ENCODE data around the gene C11orf68. TPM values are rescaled to one million over a fixed set of nuclear protein-coding genes. Genes with fewer than 3 reads are reported as not detected.

The C11orf68 gene
- 10 to 100 TPM; 21.4 to 22.9 TPM for total RNA-seq

DNA sequence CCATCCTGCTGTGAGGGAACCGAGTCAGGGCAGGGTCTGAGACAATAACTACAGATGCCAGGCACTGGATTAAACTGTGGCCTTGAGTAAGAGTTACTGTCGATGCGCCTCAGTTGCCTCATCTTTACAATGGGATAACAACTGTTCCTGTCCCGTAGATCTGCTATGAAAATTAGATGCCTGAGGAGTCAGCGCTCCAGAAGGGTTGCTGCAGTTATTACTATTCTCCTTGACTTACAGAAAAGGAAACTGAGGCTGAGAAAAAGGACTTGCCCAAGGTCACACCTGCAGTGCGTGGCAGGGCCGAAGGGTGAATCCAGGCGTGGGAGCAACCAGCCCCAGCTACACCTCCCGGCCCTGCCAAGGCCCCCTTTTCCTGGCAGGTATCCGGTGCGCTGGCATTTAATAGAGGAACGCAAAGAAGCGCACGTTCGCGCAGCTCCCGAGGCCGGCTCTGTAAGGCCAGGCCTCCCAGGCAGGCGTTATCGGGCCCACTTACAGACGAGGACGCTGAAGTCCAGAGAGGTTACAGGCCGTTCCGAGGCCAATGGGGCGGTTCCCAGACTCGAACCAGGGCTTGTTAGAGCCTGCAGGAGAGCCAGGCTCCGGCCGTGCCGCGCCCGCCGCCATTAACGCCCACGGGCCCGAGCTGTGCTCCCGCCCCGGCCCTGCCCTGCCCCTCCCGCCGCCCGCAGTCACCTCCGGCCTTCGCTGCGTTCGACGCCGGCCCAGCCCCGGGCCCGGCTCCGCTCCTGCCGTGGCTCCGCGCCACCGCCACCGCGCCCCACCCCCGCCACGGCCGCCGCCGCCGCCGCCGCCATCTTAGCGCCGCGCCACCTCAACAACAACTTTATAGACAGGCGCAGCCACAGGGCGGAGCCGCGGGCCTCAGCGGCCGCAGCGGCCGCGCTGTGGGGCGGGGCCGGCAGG lies at the start of gene C11orf68:
Gene C11orf68, minus strand, starts transcription at position 852 of the 930 bp plus-strand sequence. Its CDS starts 31 bp downstream, at position 821.
- Mint-ChIP-seq H3K4me3 (peak within 1 kb of the TSS; percentile 91), H3K27me3 (no peaks in the 10 kb centered on the region), H3K27ac (peak within 1 kb of the TSS; percentile 88), H3K4me1 (peaks cover 35% of the 10 kb centered on the region), H3K9me3 (ENCODE audit: low read depth) (no peaks in the 10 kb centered on the region), H3K36me3 (ENCODE audit: low read depth) (peaks cover 14% of the 10 kb centered on the region)
- intact Hi-C loops (cut with DNase I, micrococcal nuclease), result loop anchor here (1.0 to 2.0 kb wide), 22 partner anchors 10 to 394 kb away; partner anchors contain the start of genes CFL1 (in 2 of the 2), FIBP (in 2 of the 2), FOSL1 (in 2 of the 2) and SART1 (in 2 of the 2)
- peak; percentile 68 for ATAC-seq
- ChIA-PET POLR2A (interaction anchor here (0.9 to 1.0 kb wide), 2 partner anchors 18 to 28 kb away, joined by 3 to 5 read pairs; partner anchors contain the start of genes CCDC85B and FOSL1), CTCF (interaction anchor here (0.6 to 1.8 kb wide), 6 partner anchors 10 to 199 kb away, joined by 3 to 10 read pairs (median 5); partner anchors contain the start of genes CCDC85B, FIBP, FOSL1 and MUS81)
- no peak for DNase-seq

DNA sequence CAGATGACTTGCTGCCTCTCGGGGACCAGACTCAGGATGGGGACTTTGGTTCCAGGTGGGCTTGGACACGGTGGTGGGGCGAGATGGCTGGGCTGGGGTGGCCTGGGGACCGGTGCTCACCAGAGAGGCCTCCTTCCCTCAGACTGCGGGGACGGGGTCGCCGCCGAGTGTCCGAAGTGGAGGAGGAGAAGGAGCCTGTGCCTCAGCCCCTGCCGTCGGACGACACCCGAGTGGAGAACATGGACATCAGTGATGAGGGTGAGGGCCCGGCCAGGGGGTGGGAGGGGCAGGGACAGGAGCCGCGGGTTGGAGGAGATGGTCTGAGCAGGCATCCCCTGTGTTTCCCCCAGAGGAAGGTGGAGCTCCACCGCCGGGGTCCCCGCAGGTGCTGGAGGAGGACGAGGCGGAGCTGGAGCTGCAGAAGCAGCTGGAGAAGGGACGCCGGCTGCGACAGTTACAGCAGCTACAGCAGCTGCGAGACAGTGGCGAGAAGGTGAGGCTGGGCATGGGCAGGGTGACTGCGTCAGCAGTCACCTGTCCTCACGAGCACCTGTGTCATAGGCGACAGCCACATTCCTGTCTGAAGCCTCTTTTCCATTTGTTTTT lies 48.6 kb upstream of the C11orf68 start:
- DNase-seq (no peak), ATAC-seq (no peak)
- no peak overlapping the region for H3K4me3 Mint-ChIP-seq
- ChIA-PET POLR2A (no interaction called here), CTCF (no interaction called here)
- no peaks in the 10 kb centered on the region for H3K9me3 Mint-ChIP-seq (ENCODE audit: low read depth)
- H3K4me1 Mint-ChIP-seq, result peaks cover 17% of the 10 kb centered on the region
- no peak overlapping the region for H3K27ac Mint-ChIP-seq
- H3K36me3 Mint-ChIP-seq (ENCODE audit: low read depth), result peaks cover 51% of the 10 kb centered on the region
- intact Hi-C loops (cut with DNase I, micrococcal nuclease), result no loop called here
- no peaks in the 10 kb centered on the region for H3K27me3 Mint-ChIP-seq

DNA sequence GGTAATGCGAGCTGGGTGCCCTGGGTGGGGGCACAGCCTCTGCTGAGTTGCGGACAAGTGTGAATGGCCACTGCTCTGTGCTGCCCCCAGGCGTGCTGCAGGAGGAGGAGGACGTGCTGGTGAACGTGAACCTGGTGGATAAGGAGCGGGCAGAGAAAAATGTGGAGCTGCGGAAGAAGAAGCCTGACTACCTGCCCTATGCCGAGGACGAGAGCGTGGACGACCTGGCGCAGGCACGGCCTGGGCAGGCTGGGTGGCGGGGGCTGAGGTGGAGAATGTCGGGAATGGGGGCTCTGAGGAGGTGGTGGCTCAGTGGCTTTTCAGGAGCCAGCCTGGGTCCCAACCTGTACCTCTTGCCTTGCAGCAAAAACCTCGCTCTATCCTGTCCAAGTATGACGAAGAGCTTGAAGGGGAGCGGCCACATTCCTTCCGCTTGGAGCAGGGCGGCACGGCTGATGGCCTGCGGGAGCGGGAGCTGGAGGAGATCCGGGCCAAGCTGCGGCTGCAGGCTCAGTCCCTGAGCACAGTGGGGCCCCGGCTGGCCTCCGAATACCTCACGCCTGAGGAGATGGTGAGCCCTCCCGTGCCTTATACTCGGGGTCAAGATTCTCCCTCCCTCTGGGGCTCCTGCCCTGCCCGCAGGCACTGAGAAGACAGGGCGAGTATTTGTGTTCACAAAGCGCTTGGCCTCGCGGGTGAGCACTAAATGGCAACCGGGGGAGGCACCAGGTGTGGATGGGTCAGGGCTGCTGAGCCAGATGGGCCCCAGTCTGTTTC lies 47.3 kb upstream of the C11orf68 start:
- Mint-ChIP-seq H3K4me1 (peaks cover 20% of the 10 kb centered on the region), H3K4me3 (no peak overlapping the region), H3K27ac (no peak overlapping the region), H3K36me3 (ENCODE audit: low read depth) (peaks cover 52% of the 10 kb centered on the region), H3K27me3 (no peaks in the 10 kb centered on the region), H3K9me3 (ENCODE audit: low read depth) (no peaks in the 10 kb centered on the region)
- DNase-seq (no peak), ATAC-seq (no peak)
- POLR2A ChIA-PET, result no interaction called here
- intact Hi-C loops (cut with DNase I, micrococcal nuclease), result no loop called here
- CTCF ChIA-PET, result no interaction called here

DNA sequence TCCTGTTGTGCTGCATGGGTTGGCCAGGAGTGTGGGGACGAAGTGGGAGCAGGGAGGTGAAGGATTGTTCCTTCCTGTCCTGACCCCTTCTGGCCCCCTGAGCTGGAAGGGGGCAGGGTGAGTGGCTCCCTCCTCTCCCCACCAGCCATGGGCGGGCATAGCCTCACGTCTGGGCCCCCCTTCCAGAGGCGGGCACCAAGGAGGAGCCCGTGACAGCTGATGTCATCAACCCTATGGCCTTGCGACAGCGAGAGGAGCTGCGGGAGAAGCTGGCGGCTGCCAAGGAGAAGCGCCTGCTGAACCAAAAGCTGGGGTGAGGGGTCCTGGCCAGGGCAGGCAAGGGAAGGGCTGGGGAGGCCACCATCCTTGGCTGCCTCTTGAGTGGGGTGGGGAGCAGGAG lies 46.0 kb upstream of the C11orf68 start:
- no peak overlapping the region for H3K4me3 Mint-ChIP-seq
- no peak for DNase-seq
- no peaks in the 10 kb centered on the region for H3K27me3 Mint-ChIP-seq
- ChIA-PET POLR2A (no interaction called here), CTCF (interaction anchor here (1.8 kb wide), 1 partner anchor 80 kb away, joined by 12 read pairs; no protein-coding TSS in a partner anchor)
- H3K4me1 Mint-ChIP-seq, result peaks cover 22% of the 10 kb centered on the region
- no peak for ATAC-seq
- no peak overlapping the region for H3K27ac Mint-ChIP-seq
- intact Hi-C loops (cut with DNase I, micrococcal nuclease), result no loop called here
- no peaks in the 10 kb centered on the region for H3K9me3 Mint-ChIP-seq (ENCODE audit: low read depth)
- peaks cover 47% of the 10 kb centered on the region for H3K36me3 Mint-ChIP-seq (ENCODE audit: low read depth)

DNA sequence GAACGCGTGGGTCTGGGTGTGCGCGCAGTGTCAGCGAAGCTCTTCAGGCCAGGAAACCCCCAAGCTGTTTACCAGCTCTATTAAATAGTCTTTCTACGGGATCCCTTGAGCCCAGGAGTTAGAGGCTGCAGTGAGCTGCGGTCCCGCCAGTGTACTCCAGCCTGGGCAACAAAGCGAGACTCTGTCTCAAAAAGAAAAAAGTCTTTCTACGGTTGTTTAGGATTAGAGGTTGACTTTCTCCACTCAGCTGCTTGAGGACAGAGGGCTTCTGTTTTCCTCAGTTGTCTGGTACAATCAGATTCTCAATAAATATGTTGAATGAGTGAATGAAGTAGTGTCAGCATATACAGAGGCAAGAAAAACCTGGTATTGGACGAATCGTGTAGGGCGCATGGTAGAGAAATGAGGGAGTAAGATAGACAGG lies 43.3 kb upstream of the C11orf68 start:
- peaks cover 29% of the 10 kb centered on the region for H3K4me1 Mint-ChIP-seq
- H3K36me3 Mint-ChIP-seq (ENCODE audit: low read depth), result peaks cover 35% of the 10 kb centered on the region
- H3K27me3 Mint-ChIP-seq, result no peaks in the 10 kb centered on the region
- intact Hi-C loops (cut with DNase I, micrococcal nuclease), result no loop called here
- ChIA-PET POLR2A (no interaction called here), CTCF (interaction anchor here (1.2 to 3.3 kb wide), 3 partner anchors 40 to 250 kb away, joined by 4 to 19 read pairs (median 7); partner anchors contain the start of genes BANF1, EIF1AD and KAT5)
- H3K27ac Mint-ChIP-seq, result peak overlapping the region; percentile 86
- no peaks in the 10 kb centered on the region for H3K9me3 Mint-ChIP-seq (ENCODE audit: low read depth)
- peak overlapping the region; percentile 92 for H3K4me3 Mint-ChIP-seq
- DNase-seq, result no peak
- no peak for ATAC-seq

DNA sequence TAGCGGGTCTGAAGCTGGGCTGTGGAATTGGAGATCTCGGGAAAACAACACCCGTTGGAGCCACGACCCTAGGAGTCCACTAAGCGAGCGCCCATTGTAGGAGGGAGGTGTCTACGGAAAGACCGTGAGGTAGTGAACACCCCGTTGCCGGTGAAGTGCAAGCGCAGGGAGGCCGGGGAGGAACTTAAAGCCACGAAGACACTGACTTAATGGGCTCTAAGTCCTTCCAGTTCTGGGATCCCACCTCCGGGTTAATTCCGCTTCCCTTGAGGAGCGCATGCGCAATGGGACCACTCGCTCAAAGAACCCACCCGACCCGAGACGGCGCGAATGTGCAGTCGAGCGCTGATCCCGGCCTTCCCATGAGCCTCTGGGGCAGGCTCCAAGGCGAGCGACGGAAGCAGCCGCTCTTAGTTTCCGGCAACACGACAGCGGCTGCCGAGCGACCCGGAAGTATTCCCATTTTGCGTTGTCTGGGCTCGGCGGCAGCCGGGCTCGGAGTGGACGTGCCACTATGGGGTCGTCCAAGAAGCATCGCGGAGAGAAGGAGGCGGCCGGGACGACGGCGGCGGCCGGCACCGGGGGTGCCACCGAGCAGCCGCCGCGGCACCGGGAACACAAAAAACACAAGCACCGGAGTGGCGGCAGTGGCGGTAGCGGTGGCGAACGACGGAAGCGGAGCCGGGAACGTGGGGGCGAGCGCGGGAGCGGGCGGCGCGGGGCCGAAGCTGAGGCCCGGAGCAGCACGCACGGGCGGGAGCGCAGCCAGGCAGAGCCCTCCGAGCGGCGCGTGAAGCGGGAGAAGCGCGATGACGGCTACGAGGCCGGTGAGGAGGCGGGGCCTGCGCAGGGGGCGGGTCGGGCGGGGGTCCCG lies 42.6 kb upstream of the C11orf68 start, which contains the start of gene SART1:
Gene SART1, plus strand, starts transcription at position 468 of the 874 bp plus-strand sequence. Its CDS starts 47 bp downstream, at position 515.
- Mint-ChIP-seq H3K27ac (peak within 1 kb of the TSS; percentile 97), H3K4me1 (peaks cover 36% of the 10 kb centered on the region), H3K27me3 (no peaks in the 10 kb centered on the region), H3K9me3 (ENCODE audit: low read depth) (no peaks in the 10 kb centered on the region), H3K4me3 (peak within 1 kb of the TSS; percentile 92), H3K36me3 (ENCODE audit: low read depth) (peaks cover 33% of the 10 kb centered on the region)
- POLR2A ChIA-PET, result interaction anchor here (0.6 kb wide), 1 partner anchor 67 kb away, joined by 3 read pairs; no protein-coding TSS in a partner anchor
- intact Hi-C loops (cut with DNase I, micrococcal nuclease), result loop anchor here (1.0 to 2.0 kb wide), 17 partner anchors 33 to 387 kb away; partner anchors contain the start of genes BANF1 (in 2 of the 2), C11orf68 (in 2 of the 2), DRAP1 (in 2 of the 2) and EIF1AD (in 2 of the 2)
- ATAC-seq (peak; percentile 91), DNase-seq (peak; percentile 98)
- CTCF ChIA-PET, result interaction anchor here (0.7 to 3.3 kb wide), 6 partner anchors 41 to 380 kb away, joined by 3 to 19 read pairs (median 5); partner anchors contain the start of genes BANF1, EIF1AD, FIBP and KAT5

DNA sequence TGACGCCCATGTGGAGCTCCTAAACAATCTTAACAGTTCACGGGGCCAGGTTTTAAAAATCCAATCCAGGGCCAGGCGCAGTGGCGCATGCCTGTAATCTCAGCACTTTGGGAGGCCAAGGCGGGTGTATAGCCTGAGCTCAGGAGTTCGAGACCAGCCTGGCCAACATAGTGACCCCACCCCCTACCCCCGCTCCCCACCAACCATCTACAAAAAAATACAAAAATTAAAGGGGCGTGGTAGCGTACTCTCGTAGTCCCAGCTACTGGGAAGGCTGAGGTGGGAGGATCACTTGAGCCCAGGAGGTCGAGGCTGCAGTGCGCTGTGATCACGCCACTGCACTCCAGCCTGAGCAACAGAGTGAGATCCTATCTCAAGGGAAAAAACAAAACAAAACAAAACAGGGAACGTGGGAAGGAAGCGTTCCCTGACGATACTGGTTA lies 42.0 kb upstream of the C11orf68 start:
- intact Hi-C loops (cut with DNase I, micrococcal nuclease), result loop anchor here (1.0 to 2.0 kb wide), 17 partner anchors 32 to 387 kb away; partner anchors contain the start of genes BANF1 (in 2 of the 2), C11orf68 (in 2 of the 2), DRAP1 (in 2 of the 2) and EIF1AD (in 2 of the 2)
- ATAC-seq, result peak; percentile 9
- peak overlapping the region; percentile 92 for H3K4me3 Mint-ChIP-seq
- no peaks in the 10 kb centered on the region for H3K27me3 Mint-ChIP-seq
- H3K27ac Mint-ChIP-seq, result peak overlapping the region; percentile 97
- H3K9me3 Mint-ChIP-seq (ENCODE audit: low read depth), result no peaks in the 10 kb centered on the region
- DNase-seq, result no peak
- POLR2A ChIA-PET, result interaction anchor here (0.6 kb wide), 1 partner anchor 35 kb away, joined by 3 read pairs; no protein-coding TSS in a partner anchor
- H3K36me3 Mint-ChIP-seq (ENCODE audit: low read depth), result peaks cover 31% of the 10 kb centered on the region
- peaks cover 39% of the 10 kb centered on the region for H3K4me1 Mint-ChIP-seq
- CTCF ChIA-PET, result interaction anchor here (0.7 to 3.3 kb wide), 4 partner anchors 73 to 380 kb away, joined by 3 to 19 read pairs (median 5); partner anchors contain the start of genes FIBP and MUS81

DNA sequence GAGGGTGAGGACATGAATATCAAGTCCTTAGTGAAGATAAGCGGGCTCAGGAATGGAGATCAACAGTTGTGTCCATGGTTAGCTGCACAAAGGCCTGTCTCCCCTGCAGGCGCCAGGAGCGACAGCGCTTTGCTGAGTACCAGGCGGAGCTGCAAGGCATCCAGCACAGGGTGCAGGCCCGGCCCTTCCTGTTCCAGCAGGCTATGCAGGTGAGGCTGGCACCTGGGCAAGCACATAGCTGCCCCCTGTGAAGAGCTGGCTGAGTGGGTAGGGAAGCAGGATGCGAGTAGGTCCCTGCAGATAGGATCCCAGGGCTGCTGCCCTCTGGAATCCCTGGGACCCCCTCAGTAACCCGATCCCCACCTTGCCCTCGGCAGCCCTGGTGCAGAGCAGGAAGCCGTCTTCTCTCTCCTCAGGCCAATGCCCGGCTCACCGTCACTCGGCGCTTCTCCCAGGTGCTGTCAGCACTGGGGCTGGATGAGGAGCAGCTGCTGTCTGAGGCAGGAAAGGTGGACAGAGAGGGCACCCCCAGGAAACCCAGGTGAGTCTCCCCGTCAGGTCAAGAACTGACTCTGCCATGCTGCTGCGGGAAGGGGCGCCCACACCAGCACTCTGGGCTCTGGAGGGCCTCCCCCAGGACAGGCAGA lies 40.0 kb upstream of the C11orf68 start:
- H3K27ac Mint-ChIP-seq, result no peak overlapping the region

DNA sequence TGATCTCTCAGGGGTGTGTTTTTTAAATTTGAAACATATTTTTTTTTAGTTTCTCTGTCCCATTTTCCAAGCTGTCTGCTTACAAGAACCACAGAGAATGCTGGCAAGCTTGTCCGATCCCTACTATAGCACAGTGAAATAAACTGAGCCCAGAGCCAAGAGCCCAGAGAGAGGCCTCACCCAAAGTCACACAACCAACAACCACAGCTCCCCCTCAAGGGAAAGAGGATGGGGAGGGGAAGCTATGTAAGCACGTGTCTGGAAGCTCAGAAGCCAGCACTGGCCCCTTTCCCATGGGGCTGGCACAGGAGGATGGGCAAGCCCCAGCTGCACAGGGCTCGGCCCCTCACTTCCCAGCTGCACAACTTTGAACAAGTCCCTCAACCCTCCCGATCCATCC lies 39.4 kb upstream of the C11orf68 start:
- DNase-seq, result no peak
- H3K9me3 Mint-ChIP-seq (ENCODE audit: low read depth), result no peaks in the 10 kb centered on the region
- POLR2A ChIA-PET, result interaction anchor here (0.6 to 1.5 kb wide), 3 partner anchors 107 to 902 kb away, joined by 3 read pairs; no protein-coding TSS in a partner anchor
- no peaks in the 10 kb centered on the region for H3K27me3 Mint-ChIP-seq
- intact Hi-C loops (cut with DNase I, micrococcal nuclease), result no loop called here
- no peak overlapping the region for H3K4me3 Mint-ChIP-seq
- H3K36me3 Mint-ChIP-seq (ENCODE audit: low read depth), result peaks cover 12% of the 10 kb centered on the region
- CTCF ChIA-PET, result interaction anchor here (0.6 to 1.1 kb wide), 5 partner anchors 21 to 300 kb away, joined by 3 to 4 read pairs (median 3); partner anchors contain the start of genes CCDC85B and MUS81
- ATAC-seq, result no peak
- peaks cover 31% of the 10 kb centered on the region for H3K4me1 Mint-ChIP-seq
- no peak overlapping the region for H3K27ac Mint-ChIP-seq

More for the DNA sequence above, 40.0 kb upstream of the C11orf68 start:
- Mint-ChIP-seq H3K4me3 (no peak overlapping the region), H3K36me3 (ENCODE audit: low read depth) (peaks cover 16% of the 10 kb centered on the region), H3K4me1 (peaks cover 37% of the 10 kb centered on the region), H3K9me3 (ENCODE audit: low read depth) (no peaks in the 10 kb centered on the region), H3K27me3 (no peaks in the 10 kb centered on the region)
- intact Hi-C loops (cut with DNase I, micrococcal nuclease), result no loop called here
- ATAC-seq, result no peak
- ChIA-PET CTCF (interaction anchor here (0.6 to 1.1 kb wide), 4 partner anchors 21 to 300 kb away, joined by 3 to 4 read pairs (median 4); partner anchors contain the start of gene MUS81), POLR2A (interaction anchor here (0.6 to 1.5 kb wide), 3 partner anchors 107 to 903 kb away, joined by 3 read pairs; no protein-coding TSS in a partner anchor)
- no peak for DNase-seq
